DMS53 (cell line): ENCODE measurements around the gene DEDD2.
A peak's percentile ranks its signal among the peaks of the same experiment; 100 is the strongest.

Experiments used
- DNase-seq: peaks from one replicate; lab custom pipeline; 2025; lab: John Stamatoyannopoulos, UW

DEDD2 gene

GRCh38 chr19:42198676-42199439 lies 18.6 kb downstream of the DEDD2 start:
- no peak for DNase-seq

- no peak for DNase-seq
These were observed 20.1 kb downstream of the DEDD2 start for GRCh38 chr19:42197375-42197817.

- no peak for DNase-seq
These were observed 21.2 kb downstream of the DEDD2 start for GRCh38 chr19:42196011-42197001.

GRCh38 chr19:42193706-42194105 lies 23.8 kb downstream of the DEDD2 start:
- DNase-seq, result peak; percentile 32

- DNase-seq, result no peak
These were observed 24.2 kb downstream of the DEDD2 start for GRCh38 chr19:42193294-42193693.

GRCh38 chr19:42191855-42192254 lies 25.6 kb downstream of the DEDD2 start:
- peak; percentile 99 for DNase-seq

GRCh38 chr19:42191330-42191729 lies 26.1 kb downstream of the DEDD2 start:
- peak; percentile 54 for DNase-seq

GRCh38 chr19:42189133-42189532 lies 28.3 kb downstream of the DEDD2 start:
- no peak for DNase-seq

GRCh38 chr19:42188665-42189064 lies 28.8 kb downstream of the DEDD2 start:
- DNase-seq, result no peak

- no peak for DNase-seq
These were observed 32.2 kb downstream of the DEDD2 start for GRCh38 chr19:42185277-42185676.

- peak; percentile 88 for DNase-seq
These were observed 33.0 kb downstream of the DEDD2 start for GRCh38 chr19:42184401-42184861.

GRCh38 chr19:42178791-42179674 lies 38.4 kb downstream of the DEDD2 start:
- DNase-seq, result peak; percentile 34

GRCh38 chr19:42177686-42178019 lies 39.8 kb downstream of the DEDD2 start:
- DNase-seq, result no peak

GRCh38 chr19:42176990-42177685 lies 40.3 kb downstream of the DEDD2 start:
- DNase-seq, result peak; percentile 94

GRCh38 chr19:42176649-42176989 lies 40.9 kb downstream of the DEDD2 start:
- no peak for DNase-seq

- DNase-seq, result peak; percentile 64
These were observed 41.4 kb downstream of the DEDD2 start for GRCh38 chr19:42175952-42176648.

GRCh38 chr19:42174958-42175734 lies 42.3 kb downstream of the DEDD2 start:
- no peak for DNase-seq

GRCh38 chr19:42174188-42174587 lies 43.3 kb downstream of the DEDD2 start:
- DNase-seq, result no peak

- DNase-seq, result no peak
These were observed 43.8 kb downstream of the DEDD2 start for GRCh38 chr19:42173695-42174094.

GRCh38 chr19:42172261-42172660 lies 45.2 kb downstream of the DEDD2 start:
- DNase-seq, result peak; percentile 97
